ENCODE measurements around the gene RAB11FIP3. TPM values are rescaled to one million over a fixed set of nuclear protein-coding genes. Genes with fewer than 3 reads are reported as not detected.

RAB11FIP3 gene
- total RNA-seq, 4 donors from 2014 or later: 27.0 to 50.1 (median 34.8) TPM

DNA sequence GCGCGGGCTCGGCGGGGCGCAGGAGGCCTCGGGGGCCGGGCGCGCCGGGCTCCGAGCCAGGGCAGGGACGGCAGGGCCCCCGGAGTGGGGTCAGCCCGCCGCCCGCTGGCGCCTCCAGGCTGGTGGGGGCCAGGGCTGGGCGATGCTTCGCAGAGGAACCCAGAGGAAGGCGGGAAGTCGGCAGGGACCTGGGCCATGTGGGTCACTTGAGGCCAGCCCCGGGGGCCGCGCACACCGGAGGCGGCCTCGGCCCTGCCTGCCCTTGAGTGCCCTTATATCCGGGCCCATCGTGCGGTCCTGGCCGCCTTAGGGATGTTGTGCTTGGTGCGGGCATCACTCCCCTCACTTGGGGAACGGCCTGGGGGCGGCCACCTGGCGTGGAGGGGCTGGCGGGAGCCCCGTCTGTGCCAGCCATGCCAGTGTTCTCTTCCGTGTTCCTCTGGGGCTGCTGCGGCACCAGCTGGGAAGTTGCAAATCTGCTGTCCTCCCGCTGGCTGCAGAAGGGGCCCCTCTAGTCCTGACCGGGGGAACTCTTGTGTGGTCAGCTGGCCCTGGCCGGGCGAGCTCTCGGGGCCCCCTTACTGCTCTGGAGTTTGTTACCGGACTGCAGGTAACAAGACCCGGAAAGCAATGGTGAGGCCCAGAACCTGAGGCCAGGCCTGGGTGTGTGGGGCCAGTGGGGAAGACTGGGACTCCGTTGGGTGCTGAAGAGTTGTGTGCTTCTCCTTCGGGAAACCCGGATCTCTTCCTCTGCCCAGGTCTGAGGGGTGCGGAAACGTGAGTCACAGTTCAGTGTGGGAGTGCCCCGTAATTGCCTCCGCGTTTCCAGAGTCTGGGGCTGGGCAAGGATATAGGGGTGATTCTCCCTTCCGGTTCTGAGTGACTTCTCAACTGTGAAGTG lies 102.9 kb downstream of the RAB11FIP3 start:
- DNase-seq: no peak
- H3K4me3 ChIP-seq: peak overlapping the region; percentile 71 to 84 (median 74)
- H3K27ac ChIP-seq: peak overlapping the region; percentile 87 to 99 (median 92)
- no peaks in the 10 kb centered on the region for H3K27me3 ChIP-seq
- TF ChIP-seq POLR2A (IDR thresholded peaks at IDR 0.05): no peak
- TF ChIP-seq, protein P1, sequence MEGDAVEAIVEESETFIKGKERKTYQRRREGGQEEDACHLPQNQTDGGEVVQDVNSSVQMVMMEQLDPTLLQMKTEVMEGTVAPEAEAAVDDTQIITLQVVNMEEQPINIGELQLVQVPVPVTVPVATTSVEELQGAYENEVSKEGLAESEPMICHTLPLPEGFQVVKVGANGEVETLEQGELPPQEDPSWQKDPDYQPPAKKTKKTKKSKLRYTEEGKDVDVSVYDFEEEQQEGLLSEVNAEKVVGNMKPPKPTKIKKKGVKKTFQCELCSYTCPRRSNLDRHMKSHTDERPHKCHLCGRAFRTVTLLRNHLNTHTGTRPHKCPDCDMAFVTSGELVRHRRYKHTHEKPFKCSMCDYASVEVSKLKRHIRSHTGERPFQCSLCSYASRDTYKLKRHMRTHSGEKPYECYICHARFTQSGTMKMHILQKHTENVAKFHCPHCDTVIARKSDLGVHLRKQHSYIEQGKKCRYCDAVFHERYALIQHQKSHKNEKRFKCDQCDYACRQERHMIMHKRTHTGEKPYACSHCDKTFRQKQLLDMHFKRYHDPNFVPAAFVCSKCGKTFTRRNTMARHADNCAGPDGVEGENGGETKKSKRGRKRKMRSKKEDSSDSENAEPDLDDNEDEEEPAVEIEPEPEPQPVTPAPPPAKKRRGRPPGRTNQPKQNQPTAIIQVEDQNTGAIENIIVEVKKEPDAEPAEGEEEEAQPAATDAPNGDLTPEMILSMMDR (IDR thresholded peaks at IDR 0.05 in 4 of 5, conservative IDR thresholded peaks at IDR 0.05 in 1 of 5): no peak
- in situ Hi-C loops (cut with MboI; ENCODE audit: low sequenced_read_pairs in 4 of 4) (no loop called here), intact Hi-C loops (cut with DNase I; ENCODE audit: low total_unique reads) (no loop called here)
- no peaks in the 10 kb centered on the region for H3K9me3 ChIP-seq
- no peaks in the 10 kb centered on the region for H3K36me3 ChIP-seq
- ATAC-seq: peak; percentile 2 to 3
- H3K4me1 ChIP-seq: peaks cover 39 to 44% of the 10 kb centered on the region in 2 donors

DNA sequence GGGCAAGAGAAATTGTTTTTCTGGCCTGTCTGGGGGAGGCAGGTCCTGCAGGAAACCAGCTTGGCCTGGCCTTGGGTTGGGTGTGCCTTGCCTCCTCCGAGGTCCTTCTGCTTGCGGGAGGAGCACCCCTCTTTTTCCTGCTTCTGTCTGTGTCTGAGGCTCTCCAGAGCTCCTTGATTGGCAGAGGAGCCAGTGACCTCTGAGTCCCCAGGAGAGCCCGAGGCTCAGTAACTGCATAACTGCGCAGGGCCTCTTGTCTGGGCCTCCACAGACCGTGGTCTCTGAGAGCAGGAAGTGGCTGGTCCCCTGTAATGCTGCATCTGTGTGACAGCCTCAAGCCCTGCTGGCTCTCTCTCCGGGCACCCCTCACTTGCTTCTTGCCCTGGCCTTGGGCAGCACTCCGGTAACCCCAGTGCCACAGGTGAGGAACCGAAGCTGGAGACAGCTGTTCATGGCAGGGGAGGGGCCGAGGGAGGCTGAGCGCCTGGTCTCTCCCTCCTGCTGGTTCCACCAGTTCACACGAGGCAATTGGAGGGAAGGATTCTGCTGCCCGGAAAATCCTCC lies 103.6 kb downstream of the RAB11FIP3 start:
- H3K9me3 ChIP-seq: no peaks in the 10 kb centered on the region
- H3K36me3 ChIP-seq: no peaks in the 10 kb centered on the region
- no peaks in the 10 kb centered on the region for H3K27me3 ChIP-seq
- DNase-seq (no peak), ATAC-seq (no peak)
- peak overlapping the region; percentile 87 to 99 (median 92) for H3K27ac ChIP-seq
- intact Hi-C loops (cut with DNase I; ENCODE audit: low total_unique reads) (no loop called here), in situ Hi-C loops (cut with MboI; ENCODE audit: low sequenced_read_pairs in 4 of 4) (no loop called here)
- no peak for TF ChIP-seq POLR2A (IDR thresholded peaks at IDR 0.05)
- TF ChIP-seq, protein P1 (IDR thresholded peaks at IDR 0.05 in 4 of 5, conservative IDR thresholded peaks at IDR 0.05 in 1 of 5): no peak
- peak overlapping the region; percentile 71 to 84 (median 74) for H3K4me3 ChIP-seq
- peaks cover 46 to 52% of the 10 kb centered on the region in 2 donors for H3K4me1 ChIP-seq

DNA sequence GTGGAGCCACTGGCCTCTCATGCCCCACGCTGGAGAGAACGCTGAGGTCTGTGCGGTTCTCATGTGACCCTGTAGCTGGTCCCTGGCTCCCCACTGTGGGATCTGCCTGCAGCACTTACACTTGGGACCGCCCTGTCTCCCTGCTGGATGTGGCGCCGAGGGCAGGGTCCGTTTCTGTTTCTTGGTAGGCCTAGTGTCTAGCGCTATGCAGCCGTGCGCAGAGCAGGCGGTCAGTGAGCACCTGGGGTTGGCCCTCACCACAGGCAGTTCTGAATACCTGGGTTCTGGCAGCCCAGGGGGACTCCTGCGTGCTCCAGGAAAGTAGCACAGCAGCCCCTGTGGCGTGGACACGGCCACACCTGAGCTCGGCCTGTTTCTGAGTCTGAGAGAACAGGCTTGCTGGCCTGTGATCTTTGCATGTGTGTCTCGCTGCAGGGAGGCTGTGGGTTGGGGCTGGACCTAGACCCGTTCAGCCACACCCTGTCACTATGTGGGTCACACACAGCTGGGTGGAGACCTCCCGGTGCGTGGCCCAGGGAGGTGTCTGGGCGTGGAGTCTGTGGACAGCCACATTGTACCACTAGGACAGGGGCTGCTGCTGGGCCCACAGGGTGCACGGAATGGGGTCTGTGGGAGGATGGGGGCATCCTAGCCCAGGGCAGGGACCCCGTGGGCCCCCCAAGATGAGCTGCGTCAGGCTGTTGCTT lies 104.8 kb downstream of the RAB11FIP3 start:
- Histone ChIP-seq H3K9me3 (no peaks in the 10 kb centered on the region), H3K4me3 (no peak overlapping the region), H3K27me3 (no peaks in the 10 kb centered on the region), H3K27ac (peak overlapping the region in 2 of 4 donors; percentile 87 to 89), H3K36me3 (no peaks in the 10 kb centered on the region), H3K4me1 (peaks cover 57 to 58% of the 10 kb centered on the region in 2 donors)
- in situ Hi-C loops (cut with MboI; ENCODE audit: low sequenced_read_pairs in 4 of 4) (no loop called here), intact Hi-C loops (cut with DNase I; ENCODE audit: low total_unique reads) (no loop called here)
- no peak for ATAC-seq
- no peak for DNase-seq
- TF ChIP-seq, protein P1 (IDR thresholded peaks at IDR 0.05 in 4 of 5, conservative IDR thresholded peaks at IDR 0.05 in 1 of 5): no peak
- TF ChIP-seq POLR2A (IDR thresholded peaks at IDR 0.05): no peak

DNA sequence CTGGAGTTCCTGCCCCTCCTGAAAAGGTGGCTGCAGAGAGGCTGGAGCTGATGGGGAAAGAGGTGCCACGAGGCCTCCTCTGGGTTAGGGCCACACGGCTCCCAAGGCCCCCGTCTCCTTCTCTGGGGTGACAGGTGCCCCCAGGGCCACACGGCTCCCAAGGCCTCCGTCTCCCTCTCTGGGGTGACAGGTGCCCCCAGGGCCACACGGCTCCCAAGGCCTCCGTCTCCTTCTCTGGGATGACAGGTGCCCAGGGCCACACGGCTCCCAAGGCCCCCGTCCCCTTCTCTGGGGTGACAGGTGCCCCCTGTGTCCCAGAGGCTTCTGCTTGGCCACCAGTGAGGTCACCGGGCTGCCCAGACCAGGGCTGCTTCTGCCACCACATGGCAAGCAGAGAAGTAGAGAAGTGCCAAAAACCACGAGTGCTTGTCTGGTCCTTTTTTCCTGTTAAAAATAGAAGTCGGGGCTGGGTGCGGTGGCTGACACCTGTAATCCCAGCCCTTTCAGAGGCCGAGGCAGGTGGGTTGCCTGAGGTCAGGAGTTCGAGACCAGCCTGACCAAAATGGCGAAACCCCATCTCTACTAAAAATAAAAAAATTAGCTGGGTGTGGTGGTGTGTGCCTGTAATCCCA lies 106.2 kb downstream of the RAB11FIP3 start:
- in situ Hi-C loops (cut with MboI; ENCODE audit: low sequenced_read_pairs in 4 of 4): no loop called here
- DNase-seq: peak in 1 of 2 donors; percentile 47
- ATAC-seq: no peak
- H3K9me3 ChIP-seq: no peaks in the 10 kb centered on the region
- no peaks in the 10 kb centered on the region for H3K27me3 ChIP-seq
- peaks cover 53% of the 10 kb centered on the region in 2 donors for H3K4me1 ChIP-seq
- H3K4me3 ChIP-seq: no peak overlapping the region
- H3K36me3 ChIP-seq: peaks cover 0 to under 1% of the 10 kb centered on the region in 2 donors
- no peak for TF ChIP-seq POLR2A (IDR thresholded peaks at IDR 0.05)
- TF ChIP-seq, protein P1 (IDR thresholded peaks at IDR 0.05 in 4 of 5, conservative IDR thresholded peaks at IDR 0.05 in 1 of 5): no peak
- intact Hi-C loops (cut with DNase I; ENCODE audit: low total_unique reads): no loop called here
- peak overlapping the region; percentile 32 to 94 (median 79) for H3K27ac ChIP-seq

All from gastrocnemius medialis (tissue), 4 donors.